OCI-LY3 (cell line): ENCODE results near the gene UGP2.

Source experiments
- H2AFZ ChIP-seq: fragments of 200-600, 300-600 bp; shearing (Covaris generic); 2 replicates; pipeline ENCODE4 v1.6.0; 2014; ENCODE audit warnings: antibody characterized with exemption, low read depth, low read length
- H3K27ac ChIP-seq: fragments of 200-600, 300-600 bp; sonication (generic); 2 replicates; pipeline ENCODE4 v1.5.1; 2014; ENCODE audit warnings: mild to moderate bottlenecking, low read length, moderate library complexity, mixed read lengths
- H3K27me3 ChIP-seq: fragments of 200-600, 300-600 bp; sonication (generic); 2 replicates; pipeline ENCODE4 v1.6.1; 2014; ENCODE audit warnings: low read depth, low read length, mixed read lengths
- H3K36me3 ChIP-seq: fragments of 200-600, 300-600 bp; sonication (generic); replicated peaks from 2 replicates; pipeline ENCODE3; 2014; ENCODE audit warnings: low read depth, low read length, mixed read lengths
- H3K4me1 ChIP-seq: fragments of 300-600, 200-600 bp; sonication (generic); 2 replicates; pipeline ENCODE4 v1.6.1; 2014; ENCODE audit warnings: low read length, mixed read lengths
- H3K4me2 ChIP-seq: fragments of 200-600, 300-600 bp; sonication (generic); 2 replicates; pipeline ENCODE4 v1.6.1; 2014; ENCODE audit warnings: low read length, mixed read lengths
- H3K4me3 ChIP-seq: fragments of 300-600, 200-600 bp; sonication (generic); 2 replicates; pipeline ENCODE4 v1.5.1; 2014; ENCODE audit warnings: antibody characterized with exemption, mild to moderate bottlenecking, low read length, moderate library complexity
- H3K79me2 ChIP-seq: fragments of 300-600, 200-600 bp; shearing (Covaris generic); 2 replicates; pipeline ENCODE4 v1.6.1; 2014; ENCODE audit warnings: mild to moderate bottlenecking, low read length, mixed read lengths
- H3K9ac ChIP-seq: fragments of 300-600, 200-600 bp; shearing (Covaris generic); 2 replicates; pipeline ENCODE4 v1.6.0; 2014; ENCODE audit warnings: mild to moderate bottlenecking, low read length, moderate library complexity
- H3K9me3 ChIP-seq: fragments of 200-600, 300-600 bp; shearing (Covaris generic); 2 replicates; pipeline ENCODE4 v1.6.1; 2014; ENCODE audit warnings: low read length, mixed read lengths; ENCODE audit not compliant: insufficient read depth
- H4K20me1 ChIP-seq: fragments of 200-600, 300-600 bp; sonication (generic); 2 replicates; pipeline ENCODE4 v1.6.1; 2016; ENCODE audit warnings: low read length, mixed read lengths; ENCODE audit not compliant: insufficient read depth
- CTCF ChIP-seq: fragments of 200-600, 300-600 bp; sonication (generic); IDR thresholded peaks from 2 replicates; pipeline ENCODE4 v1.5.1; 2014; ENCODE audit warnings: antibody characterized with exemption, low read length, low read depth
- EZH2phosphoT487 ChIP-seq: fragments of 200-600 bp; shearing (Covaris generic); IDR thresholded peaks from 2 replicates; pipeline ENCODE4 v1.6.1; 2018; ENCODE audit warnings: antibody characterized with exemption, mixed run types, low read depth

The UGP2 gene

GRCh38 chr2:63874204-63875130 is 32.8 kb downstream of the UGP2 start:
- Histone ChIP-seq H3K36me3 (peaks cover 22% of the 10 kb centered on the region), H3K27me3 (no peaks in the 10 kb centered on the region), H3K4me3 (no peak overlapping the region), H4K20me1 (no peaks in the 10 kb centered on the region), H3K9me3 (no peaks in the 10 kb centered on the region), H2AFZ (no peak overlapping the region), H3K4me1 (no peaks in the 10 kb centered on the region), H3K27ac (no peak overlapping the region), H3K4me2 (no peak overlapping the region), H3K9ac (no peak overlapping the region), H3K79me2 (no peaks in the 10 kb centered on the region)
- TF ChIP-seq CTCF (no peak), EZH2phosphoT487 (no peak)

GRCh38 chr2:63875131-63875527 is 33.4 kb downstream of the UGP2 start:
- Histone ChIP-seq H3K9me3 (no peaks in the 10 kb centered on the region), H3K27ac (no peak overlapping the region), H3K27me3 (no peaks in the 10 kb centered on the region), H2AFZ (no peak overlapping the region), H4K20me1 (no peaks in the 10 kb centered on the region), H3K4me2 (no peak overlapping the region), H3K36me3 (peaks cover 22% of the 10 kb centered on the region), H3K4me3 (no peak overlapping the region), H3K9ac (no peak overlapping the region), H3K79me2 (no peaks in the 10 kb centered on the region), H3K4me1 (no peaks in the 10 kb centered on the region)
- TF ChIP-seq CTCF (no peak), EZH2phosphoT487 (no peak)

- Histone ChIP-seq H3K36me3 (peaks cover 22% of the 10 kb centered on the region), H3K4me1 (no peaks in the 10 kb centered on the region), H3K27me3 (no peaks in the 10 kb centered on the region), H3K9me3 (no peaks in the 10 kb centered on the region), H3K27ac (no peak overlapping the region), H2AFZ (no peak overlapping the region), H4K20me1 (no peaks in the 10 kb centered on the region), H3K4me2 (no peak overlapping the region), H3K9ac (no peak overlapping the region), H3K79me2 (no peaks in the 10 kb centered on the region), H3K4me3 (no peak overlapping the region)
- TF ChIP-seq EZH2phosphoT487 (no peak), CTCF (no peak)
Measured at GRCh38 chr2:63875559-63876245, 34.0 kb downstream of the UGP2 start.

- Histone ChIP-seq H3K4me3 (no peak overlapping the region), H3K27me3 (no peaks in the 10 kb centered on the region), H3K4me2 (no peak overlapping the region), H3K4me1 (no peaks in the 10 kb centered on the region), H3K36me3 (peaks cover 22% of the 10 kb centered on the region), H3K27ac (no peak overlapping the region), H3K9me3 (no peaks in the 10 kb centered on the region), H3K9ac (no peak overlapping the region), H3K79me2 (no peaks in the 10 kb centered on the region), H2AFZ (no peak overlapping the region), H4K20me1 (no peaks in the 10 kb centered on the region)
- no peak for TF ChIP-seq EZH2phosphoT487
- TF ChIP-seq CTCF = no peak
Measured at GRCh38 chr2:63876311-63876710, 34.6 kb downstream of the UGP2 start.
